Measurements from ENCODE around the gene ATP9B.

- TF ChIP-seq EP300 (IDR thresholded peaks at IDR 0.05) (no peak), CTCF (IDR thresholded peaks at IDR 0.05) (no peak)
These were observed 1.8 kb downstream of the ATP9B start for GRCh38 chr18:79071037-79071436.

All from ovary (tissue), 3 donors.